ENCODE data around the gene NAALADL2.

DNA sequence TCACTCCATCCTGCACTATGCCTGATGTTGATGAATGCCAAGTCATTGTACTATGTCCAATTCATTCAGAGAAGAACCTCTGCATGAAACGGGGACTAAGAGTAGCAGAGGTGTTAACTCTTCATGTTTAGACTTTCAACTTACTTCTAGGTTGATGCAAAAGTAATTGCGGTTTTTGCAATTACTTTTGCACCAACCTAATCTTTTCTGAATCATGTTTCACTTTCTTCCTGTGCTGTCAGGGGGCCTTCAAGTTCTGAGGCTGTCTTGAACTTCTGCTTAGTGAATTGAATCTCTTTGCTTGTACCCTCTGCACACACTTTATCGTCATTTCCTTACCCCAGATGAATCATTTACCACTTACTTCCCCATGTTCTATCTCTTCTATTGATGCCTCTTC lies 636.2 kb downstream of the NAALADL2 start:
- TF ChIP-seq, protein P1, sequence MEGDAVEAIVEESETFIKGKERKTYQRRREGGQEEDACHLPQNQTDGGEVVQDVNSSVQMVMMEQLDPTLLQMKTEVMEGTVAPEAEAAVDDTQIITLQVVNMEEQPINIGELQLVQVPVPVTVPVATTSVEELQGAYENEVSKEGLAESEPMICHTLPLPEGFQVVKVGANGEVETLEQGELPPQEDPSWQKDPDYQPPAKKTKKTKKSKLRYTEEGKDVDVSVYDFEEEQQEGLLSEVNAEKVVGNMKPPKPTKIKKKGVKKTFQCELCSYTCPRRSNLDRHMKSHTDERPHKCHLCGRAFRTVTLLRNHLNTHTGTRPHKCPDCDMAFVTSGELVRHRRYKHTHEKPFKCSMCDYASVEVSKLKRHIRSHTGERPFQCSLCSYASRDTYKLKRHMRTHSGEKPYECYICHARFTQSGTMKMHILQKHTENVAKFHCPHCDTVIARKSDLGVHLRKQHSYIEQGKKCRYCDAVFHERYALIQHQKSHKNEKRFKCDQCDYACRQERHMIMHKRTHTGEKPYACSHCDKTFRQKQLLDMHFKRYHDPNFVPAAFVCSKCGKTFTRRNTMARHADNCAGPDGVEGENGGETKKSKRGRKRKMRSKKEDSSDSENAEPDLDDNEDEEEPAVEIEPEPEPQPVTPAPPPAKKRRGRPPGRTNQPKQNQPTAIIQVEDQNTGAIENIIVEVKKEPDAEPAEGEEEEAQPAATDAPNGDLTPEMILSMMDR (IDR thresholded peaks at IDR 0.05) = no peak
- no peak for TF ChIP-seq POLR2A (IDR thresholded peaks at IDR 0.05)
